Measurements from ENCODE around the gene DEXI. TPM values are rescaled to one million over a fixed set of nuclear protein-coding genes. Genes with fewer than 3 reads are reported as not detected.
A peak's percentile ranks its signal among the peaks of the same experiment; 100 is the strongest.

DEXI gene
- total RNA-seq, 1 experiment from 2014 or later: 28.3 TPM

- H3K4me1 Mint-ChIP-seq: peaks cover 9 to 29% of the 10 kb centered on the region in 2 experiments
Observed at GRCh38 chr16:10978124-10978523, 35.9 kb upstream of the DEXI start.

More at GRCh38 chr16:10978124-10978523, 35.9 kb upstream of the DEXI start:
- Histone ChIP-seq H4K91ac (ENCODE audit: insufficient read length, low read depth, low read length) (no peak overlapping the region), H2BK20ac (ENCODE audit: low read depth, low read length, poor library complexity, severe bottlenecking) (no peak overlapping the region), H2AK5ac (ENCODE audit: insufficient read length, low read length) (no peak overlapping the region), H3K9ac (ENCODE audit: extremely low read depth, insufficient read length, low read length) (no peak overlapping the region), H3T11ph (ENCODE audit: low read length) (no peak overlapping the region), H3K56ac (ENCODE audit: insufficient read length, low read depth, low read length) (no peak overlapping the region), H3K4me1 (ENCODE audit: insufficient read depth, low read length) (no peaks in the 10 kb centered on the region), H3K23ac (ENCODE audit: insufficient read length, low read depth, low read length) (no peak overlapping the region), H2AFZ (ENCODE audit: low read length) (no peak overlapping the region), H4K8ac (replicated peaks; ENCODE audit: insufficient read length, low read depth, low read length) (no peak overlapping the region), H4K5ac (ENCODE audit: insufficient read length, low read depth, low read length) (no peak overlapping the region), H2BK15ac (ENCODE audit: low read depth, low read length) (no peak overlapping the region), H2BK5ac (ENCODE audit: insufficient read length, low read length) (no peak overlapping the region), H3K18ac (ENCODE audit: insufficient read length, low read depth, low read length) (no peak overlapping the region), H2BK120ac (ENCODE audit: low read depth, low read length, poor library complexity, severe bottlenecking) (no peak overlapping the region), H3K27ac (ENCODE audit: insufficient read length, low read depth, low read length) (no peak overlapping the region), H3K23me2 (ENCODE audit: insufficient read length, low read depth, low read length, poor library complexity, severe bottlenecking) (no peaks in the 10 kb centered on the region), H3K79me1 (ENCODE audit: insufficient read depth, low read depth, low read length, poor library complexity, severe bottlenecking) (no peaks in the 10 kb centered on the region), H3K9me3 (ENCODE audit: control insufficient read depth, low read depth, low read length) (no peaks in the 10 kb centered on the region), H3K14ac (ENCODE audit: insufficient read depth, low read length) (no peak overlapping the region), H3K27me3 (ENCODE audit: insufficient read depth, low read length) (no peaks in the 10 kb centered on the region), H3K4ac (ENCODE audit: low read depth, low read length) (no peak overlapping the region), H3K4me2 (ENCODE audit: insufficient read depth, insufficient read length, low read length) (no peak overlapping the region), H2BK12ac (ENCODE audit: insufficient read length, low read depth, low read length) (no peak overlapping the region), H4K20me1 (ENCODE audit: control insufficient read depth, insufficient read depth, insufficient read length) (no peaks in the 10 kb centered on the region), H3K79me2 (ENCODE audit: insufficient read depth, low read length) (no peaks in the 10 kb centered on the region)
- H3K9me3 Mint-ChIP-seq: no peaks in the 10 kb centered on the region
- H3K27ac Mint-ChIP-seq: peak overlapping the region in 2 of 3 experiments; percentile 64 to 65; a peak in 1 of 7 replicates
- TF ChIP-seq CTCF (conservative IDR thresholded peaks at IDR 0.05): no peak
- H3K4me3 Mint-ChIP-seq: no peak overlapping the region
- peaks cover 0 to 12% (median 3%) of the 10 kb centered on the region in 3 experiments; a peak in 4 of 7 replicates for H3K36me3 Mint-ChIP-seq (ENCODE audit: insufficient read depth in 1 of 3, low read depth in 3 of 3)
- H3K27me3 Mint-ChIP-seq (ENCODE audit: low read depth): no peaks in the 10 kb centered on the region
- no peak for DNase-seq
- no CpG with 5 or more reads among the region's 6 CpGs for WGBS (ENCODE audit: extremely low coverage, insufficient read length, low lambda C conversion rate)

Data from H9 (cell line).